Thoracic aorta (tissue), 2 donors: ENCODE results near the gene KLK11. TPM values are rescaled to one million over a fixed set of nuclear protein-coding genes. Genes with fewer than 3 reads are reported as not detected.

Experiments
- ATAC-seq: fragments of 150-250 bp; one replicate; pipeline ENCODE4 v1.8.0; 2017; ENCODE audit warnings: low read depth; ENCODE audit not compliant: insufficient number of reproducible peaks, low FRiP score
- DNase-seq: peaks from one replicate; pipeline ENCODE4 v3.0.0-alpha.2; 2020; ENCODE audit warnings: low spot score
- H3K27ac ChIP-seq, 2 donors: fragments of 200-600 bp; sonication (generic); 1 replicate in 1 of 2; 2 replicates in 1 of 2; pipeline ENCODE4 v1.5.1; 2016; ENCODE audit warnings: mild to moderate bottlenecking in 2 of 2, moderate library complexity in 2 of 2
- H3K27me3 ChIP-seq: fragments of 200-600 bp; sonication (generic); replicated peaks from 2 replicates; pipeline ENCODE4 v1.6.0; 2016; ENCODE audit warnings: mild to moderate bottlenecking; ENCODE audit not compliant: insufficient read depth
- H3K36me3 ChIP-seq: fragments of 200-600 bp; sonication (generic); one replicate; pipeline ENCODE4 v1.5.1; 2016
- H3K4me1 ChIP-seq, 2 donors: fragments of 200-600 bp; sonication (generic); 1 replicate in 1 of 2; 2 replicates in 1 of 2; pipeline versions ENCODE4 v1.5.1 to v1.6.0; 2016; ENCODE audit warnings: low read depth in 2 of 2, mild to moderate bottlenecking in 1 of 2; ENCODE audit not compliant: control insufficient read depth in 1 of 2
- H3K4me3 ChIP-seq: fragments of 200-600 bp; sonication (generic); 2 replicates; pipeline ENCODE4 v1.5.1; 2016; ENCODE audit warnings: mild to moderate bottlenecking
- H3K9me3 ChIP-seq: fragments of 200-600 bp; sonication (generic); 2 replicates; pipeline ENCODE4 v1.5.1; 2016
- CTCF ChIP-seq: fragments of 200-600 bp; sonication (generic); IDR thresholded peaks from one replicate; pipeline ENCODE4 v1.5.1; 2019; ENCODE audit warnings: antibody characterized with exemption
- total RNA-seq, 2 donors: library from RNA; depleted of rRNA; stranded (reverse); fragments of >200 nt; gene quantifications; one replicate each; pipeline versions ENCODE4 v1.1.0 to v1.2.3, GENCODE V29; 2016

The KLK11 gene
- total RNA-seq, 2 donors from 2014 or later = 0.85 TPM; not detected in 1

GRCh38 chr19:50974702-50975556, 51.5 kb downstream of the KLK11 start:
- no peaks in the 10 kb centered on the region for H3K36me3 ChIP-seq
- ATAC-seq (no peak), DNase-seq (no peak)
- no peaks in the 10 kb centered on the region for H3K27me3 ChIP-seq
- H3K4me3 ChIP-seq = no peak overlapping the region
- TF ChIP-seq CTCF = no peak
- no peaks in the 10 kb centered on the region for H3K9me3 ChIP-seq
- no peaks in the 10 kb centered on the region for H3K4me1 ChIP-seq
- no peak overlapping the region for H3K27ac ChIP-seq

GRCh38 chr19:50972795-50973376, 53.5 kb downstream of the KLK11 start:
- no peak for DNase-seq
- H3K9me3 ChIP-seq = no peaks in the 10 kb centered on the region
- no peak overlapping the region for H3K4me3 ChIP-seq
- H3K36me3 ChIP-seq = no peaks in the 10 kb centered on the region
- H3K4me1 ChIP-seq = no peaks in the 10 kb centered on the region
- H3K27me3 ChIP-seq = no peaks in the 10 kb centered on the region
- TF ChIP-seq CTCF = no peak
- no peak for ATAC-seq
- no peak overlapping the region for H3K27ac ChIP-seq

Other genes with a start within 250 kb of the KLK11 start
- not detected for gene ACP4, start 236.2 kb downstream of the KLK11 start, total RNA-seq
- not detected for gene KLK1, start 202.8 kb downstream of the KLK11 start, total RNA-seq
- gene KLK15, start 193.0 kb downstream of the KLK11 start, total RNA-seq = not detected
- not detected for gene KLK3, start 171.7 kb downstream of the KLK11 start, total RNA-seq
- not detected for gene KLK2, start 153.2 kb downstream of the KLK11 start, total RNA-seq
- not detected for gene KLK4, start 115.2 kb downstream of the KLK11 start, total RNA-seq
- gene KLK5, start 73.6 kb downstream of the KLK11 start, total RNA-seq = not detected
- not detected for gene KLK6, start 57.0 kb downstream of the KLK11 start, total RNA-seq
- not detected for gene KLK7, start 42.7 kb downstream of the KLK11 start, total RNA-seq
- gene KLK8, start 25.0 kb downstream of the KLK11 start, total RNA-seq = not detected
- not detected for gene KLK10, start 6.9 kb downstream of the KLK11 start, total RNA-seq
- not detected for gene KLK12, start 8.4 kb upstream of the KLK11 start, total RNA-seq
- not detected for gene KLK13, start 38.5 kb upstream of the KLK11 start, total RNA-seq
- gene KLK14, start 56.3 kb upstream of the KLK11 start, total RNA-seq = not detected
- 10 to 100 TPM in 1 of 2 donors, 1 to 10 TPM in 1; 4.9 to 12.5 TPM for gene CTU1, start 81.8 kb upstream of the KLK11 start, total RNA-seq
- 10 to 100 TPM; 13.1 to 15.2 TPM for gene SIGLEC9, start 98.3 kb upstream of the KLK11 start, total RNA-seq
- 1 to 10 TPM; 2.4 to 5.9 TPM for gene SIGLEC7, start 115.7 kb upstream of the KLK11 start, total RNA-seq
- gene CD33, start 198.5 kb upstream of the KLK11 start, total RNA-seq = 10 to 100 TPM in 1 of 2 donors, 1 to 10 TPM in 1; 8.1 to 11.7 TPM
- not detected for gene SIGLECL1, start 224.5 kb upstream of the KLK11 start, total RNA-seq